ENCODE results near the gene LEF1.

GRCh38 chr4:108170631-108171338 is 2.1 kb upstream of the LEF1 start:
- TF ChIP-seq CTCF (IDR thresholded peaks at IDR 0.05) (no peak), POLR2A (IDR thresholded peaks at IDR 0.05) (no peak)
